H9 (cell line): ENCODE measurements around the gene ELAVL1. TPM values are rescaled to one million over a fixed set of nuclear protein-coding genes. Genes with fewer than 3 reads are reported as not detected.

Source experiments
- DNase-seq: peaks from one replicate; pipeline ENCODE4 v3.0.0-alpha.2; 2017
- H2AFZ ChIP-seq: one replicate; pipeline ENCODE4 v1.6.1; 2013; ENCODE audit warnings: mild to moderate bottlenecking, low read length, control low read depth, moderate library complexity
- H2AK5ac ChIP-seq: 2 replicates; pipeline ENCODE4 v1.6.1; 2013; ENCODE audit warnings: low read length, control low read depth, mixed read lengths; ENCODE audit not compliant: insufficient read length
- H2BK120ac ChIP-seq: one replicate; pipeline ENCODE4 v1.6.1; 2013; ENCODE audit warnings: low read depth, mild to moderate bottlenecking, low read length, control low read depth, inconsistent platforms; ENCODE audit not compliant: poor library complexity, severe bottlenecking
- H2BK12ac ChIP-seq: 2 replicates; pipeline ENCODE4 v1.6.1; 2013; ENCODE audit warnings: low read length, control low read depth, mixed read lengths, low read depth; ENCODE audit not compliant: insufficient read length
- H2BK15ac ChIP-seq: 2 replicates; pipeline ENCODE4 v1.6.1; 2013; ENCODE audit warnings: low read depth, low read length, control low read depth
- H2BK20ac ChIP-seq: one replicate; pipeline ENCODE4 v1.6.1; 2013; ENCODE audit warnings: low read depth, mild to moderate bottlenecking, low read length, control low read depth, inconsistent platforms; ENCODE audit not compliant: poor library complexity, severe bottlenecking
- H2BK5ac ChIP-seq: 2 replicates; pipeline ENCODE4 v1.6.1; 2013; ENCODE audit warnings: low read length, control low read depth, mixed read lengths; ENCODE audit not compliant: insufficient read length
- H3K14ac ChIP-seq: 2 replicates; pipeline ENCODE4 v1.6.1; 2013; ENCODE audit warnings: low read length, control low read depth; ENCODE audit not compliant: insufficient read depth
- H3K18ac ChIP-seq: 2 replicates; pipeline ENCODE4 v1.6.1; 2013; ENCODE audit warnings: low read depth, mild to moderate bottlenecking, mixed read lengths, low read length, control low read depth; ENCODE audit not compliant: insufficient read length
- H3K23ac ChIP-seq: 2 replicates; pipeline ENCODE4 v1.6.1; 2013; ENCODE audit warnings: low read length, control low read depth, mixed read lengths, low read depth; ENCODE audit not compliant: insufficient read length
- H3K23me2 ChIP-seq: 2 replicates; pipeline ENCODE4 v1.6.1; 2013; ENCODE audit warnings: low read depth, mild to moderate bottlenecking, mixed read lengths, low read length, control low read depth; ENCODE audit not compliant: insufficient read length, poor library complexity, severe bottlenecking
- H3K27ac ChIP-seq: 2 replicates; pipeline ENCODE4 v1.5.1; 2013; ENCODE audit warnings: low read length, control low read depth, mixed read lengths, low read depth; ENCODE audit not compliant: insufficient read length
- H3K27me3 ChIP-seq: 2 replicates; pipeline ENCODE4 v1.6.1; 2013; ENCODE audit warnings: low read length, control low read depth, inconsistent platforms; ENCODE audit not compliant: insufficient read depth
- H3K4ac ChIP-seq: 2 replicates; pipeline ENCODE4 v1.6.1; 2013; ENCODE audit warnings: low read depth, mild to moderate bottlenecking, control low read depth, inconsistent platforms, low read length, moderate library complexity
- H3K4me1 ChIP-seq: 2 replicates; pipeline ENCODE4 v1.6.1; 2013; ENCODE audit warnings: low read length, control low read depth, inconsistent platforms; ENCODE audit not compliant: insufficient read depth
- H3K4me2 ChIP-seq: 2 replicates; pipeline ENCODE4 v1.6.1; 2013; ENCODE audit warnings: low read length, control low read depth, mixed read lengths; ENCODE audit not compliant: insufficient read length, insufficient read depth
- H3K56ac ChIP-seq: 2 replicates; pipeline ENCODE4 v1.6.1; 2013; ENCODE audit warnings: low read depth, mild to moderate bottlenecking, mixed read lengths, low read length, control low read depth; ENCODE audit not compliant: insufficient read length
- H3K79me1 ChIP-seq: 2 replicates; pipeline ENCODE4 v1.6.1; 2013; ENCODE audit warnings: low read depth, mild to moderate bottlenecking, moderate library complexity, low read length, control low read depth, inconsistent platforms; ENCODE audit not compliant: insufficient read depth, poor library complexity, severe bottlenecking
- H3K79me2 ChIP-seq: 2 replicates; pipeline ENCODE4 v1.6.1; 2013; ENCODE audit warnings: low read length, control low read depth, inconsistent platforms; ENCODE audit not compliant: insufficient read depth
- H3K9ac ChIP-seq: 2 replicates; pipeline ENCODE4 v1.6.1; 2013; ENCODE audit warnings: low read length, control low read depth, mixed read lengths; ENCODE audit not compliant: insufficient read length; ENCODE audit errors: extremely low read depth
- H3K9me3 ChIP-seq: one replicate; pipeline ENCODE4 v1.6.1; 2013; ENCODE audit warnings: low read depth, low read length, inconsistent platforms; ENCODE audit not compliant: control insufficient read depth
- H3T11ph ChIP-seq: one replicate; pipeline ENCODE4 v1.6.1; 2013; ENCODE audit warnings: mild to moderate bottlenecking, low read length, control low read depth, inconsistent platforms
- H4K20me1 ChIP-seq: one replicate; pipeline ENCODE4 v1.6.1; 2013; ENCODE audit not compliant: control insufficient read depth, insufficient read length, insufficient read depth
- H4K5ac ChIP-seq: 2 replicates; pipeline ENCODE4 v1.6.1; 2013; ENCODE audit warnings: low read depth, mild to moderate bottlenecking, mixed read lengths, low read length, control low read depth; ENCODE audit not compliant: insufficient read length
- H4K8ac ChIP-seq: replicated peaks from 2 replicates; pipeline ENCODE4 v1.6.1; 2013; ENCODE audit warnings: low read length, control low read depth, mixed read lengths, low read depth; ENCODE audit not compliant: insufficient read length
- H4K91ac ChIP-seq: 2 replicates; pipeline ENCODE4 v1.6.1; 2013; ENCODE audit warnings: low read depth, mild to moderate bottlenecking, moderate library complexity, mixed read lengths, low read length, control low read depth; ENCODE audit not compliant: insufficient read length
- H3K27ac Mint-ChIP-seq, 3 experiments: 2 replicates in 2 of 3; 3 replicates in 1 of 3; pipeline ENCODE4 v1.8.0; 2020 to 2021; ENCODE audit warnings: mixed read lengths in 3 of 3, mild to moderate bottlenecking in 1 of 3, moderate library complexity in 1 of 3
- H3K27me3 Mint-ChIP-seq: 2 replicates; pipeline ENCODE4 v1.8.0; 2021; ENCODE audit warnings: low read depth, mild to moderate bottlenecking, moderate library complexity, mixed read lengths
- H3K36me3 Mint-ChIP-seq, 3 experiments: 2 replicates in 2 of 3; 3 replicates in 1 of 3; pipeline ENCODE4 v1.8.0; 2020 to 2021; ENCODE audit warnings: low read depth in 3 of 3, mixed read lengths in 3 of 3; ENCODE audit not compliant: insufficient read depth in 1 of 3
- H3K4me1 Mint-ChIP-seq, 2 experiments: 2 replicates each; pipeline ENCODE4 v1.8.0; 2020; ENCODE audit warnings: mixed read lengths in 2 of 2
- H3K4me3 Mint-ChIP-seq, 2 experiments: 2 replicates in 1 of 2; 3 replicates in 1 of 2; pipeline ENCODE4 v1.8.0; 2020 to 2021; ENCODE audit warnings: mild to moderate bottlenecking in 2 of 2, mixed read lengths in 2 of 2, moderate library complexity in 1 of 2
- H3K9me3 Mint-ChIP-seq, 2 experiments: 2 replicates in 1 of 2; 3 replicates in 1 of 2; pipeline ENCODE4 v1.8.0; 2020; ENCODE audit warnings: mild to moderate bottlenecking in 2 of 2, mixed read lengths in 2 of 2, moderate library complexity in 1 of 2
- WGBS: extraction: QIAGEN DNeasy Blood & Tissue Kit; methylation state at CpG from one replicate; pipeline ENCODE4 v1.1.7; 2013; ENCODE audit warnings: missing lambda C conversion rate, low lambda C conversion rate, mixed read lengths; ENCODE audit not compliant: insufficient read length; ENCODE audit errors: extremely low coverage; 5-methylcytosine and 5-hydroxymethylcytosine counted together
- total RNA-seq: library from RNA; stranded (reverse); gene quantifications from 2 replicates; pipeline ENCODE4 v1.2.1, GENCODE V29; 2021
- TF ChIP-seq, protein P1 (sequence below): fragments of 200-600 bp; sonication (generic); conservative IDR thresholded peaks from 3 replicates; pipeline ENCODE4 v1.8.0; 2021; ENCODE audit warnings: antibody characterized with exemption, mild to moderate bottlenecking

ELAVL1 gene
- total RNA-seq, 1 experiment from 2014 or later = 149 TPM

DNA sequence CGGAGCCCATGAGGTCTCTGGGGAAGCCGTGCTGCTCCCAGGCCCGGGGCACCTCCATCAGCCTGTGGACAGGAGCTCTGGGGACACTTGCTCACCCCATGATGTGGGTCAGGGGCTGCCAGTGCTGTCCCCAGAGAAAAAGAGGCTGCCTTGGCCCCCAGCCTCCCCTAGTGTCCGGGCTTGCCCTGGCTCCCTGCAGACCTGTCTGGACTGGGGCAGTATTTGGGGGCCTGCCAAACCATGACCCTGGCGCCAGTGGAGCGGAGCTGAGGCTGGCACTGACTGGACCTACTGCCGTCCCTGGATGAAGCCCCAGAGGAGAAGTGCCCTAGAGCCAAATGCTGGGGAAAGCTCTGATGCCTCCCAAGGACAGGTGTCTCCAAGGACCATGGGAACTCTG is 30.4 kb downstream of the ELAVL1 start:
- Histone ChIP-seq H3K79me2 (no peaks in the 10 kb centered on the region), H3K23ac (no peak overlapping the region), H4K91ac (no peak overlapping the region), H3K14ac (no peak overlapping the region), H2BK5ac (no peak overlapping the region), H3K9me3 (no peaks in the 10 kb centered on the region), H3K4me2 (no peak overlapping the region), H2BK12ac (no peak overlapping the region), H3K27me3 (no peaks in the 10 kb centered on the region), H3K9ac (no peak overlapping the region), H3K18ac (no peak overlapping the region), H3K23me2 (no peaks in the 10 kb centered on the region), H4K8ac (no peak overlapping the region), H2AK5ac (no peak overlapping the region), H3T11ph (no peak overlapping the region), H2BK15ac (no peak overlapping the region), H4K20me1 (no peaks in the 10 kb centered on the region), H2AFZ (no peak overlapping the region), H2BK120ac (no peak overlapping the region), H3K27ac (no peak overlapping the region), H3K79me1 (no peaks in the 10 kb centered on the region), H2BK20ac (no peak overlapping the region), H3K56ac (no peak overlapping the region), H3K4ac (no peak overlapping the region), H4K5ac (no peak overlapping the region), H3K4me1 (no peaks in the 10 kb centered on the region)
- Mint-ChIP-seq H3K4me1 (peaks cover 5 to 9% of the 10 kb centered on the region in 2 experiments; a peak in 3 of 4 replicates), H3K9me3 (no peaks in the 10 kb centered on the region), H3K27me3 (no peaks in the 10 kb centered on the region), H3K4me3 (no peak overlapping the region), H3K27ac (no peak overlapping the region), H3K36me3 (peaks cover 26 to 75% (median 61%) of the 10 kb centered on the region in 3 experiments)
- no peak for DNase-seq
- WGBS = no CpG with 5 or more reads among the region's 7 CpGs
- TF ChIP-seq, protein P1, sequence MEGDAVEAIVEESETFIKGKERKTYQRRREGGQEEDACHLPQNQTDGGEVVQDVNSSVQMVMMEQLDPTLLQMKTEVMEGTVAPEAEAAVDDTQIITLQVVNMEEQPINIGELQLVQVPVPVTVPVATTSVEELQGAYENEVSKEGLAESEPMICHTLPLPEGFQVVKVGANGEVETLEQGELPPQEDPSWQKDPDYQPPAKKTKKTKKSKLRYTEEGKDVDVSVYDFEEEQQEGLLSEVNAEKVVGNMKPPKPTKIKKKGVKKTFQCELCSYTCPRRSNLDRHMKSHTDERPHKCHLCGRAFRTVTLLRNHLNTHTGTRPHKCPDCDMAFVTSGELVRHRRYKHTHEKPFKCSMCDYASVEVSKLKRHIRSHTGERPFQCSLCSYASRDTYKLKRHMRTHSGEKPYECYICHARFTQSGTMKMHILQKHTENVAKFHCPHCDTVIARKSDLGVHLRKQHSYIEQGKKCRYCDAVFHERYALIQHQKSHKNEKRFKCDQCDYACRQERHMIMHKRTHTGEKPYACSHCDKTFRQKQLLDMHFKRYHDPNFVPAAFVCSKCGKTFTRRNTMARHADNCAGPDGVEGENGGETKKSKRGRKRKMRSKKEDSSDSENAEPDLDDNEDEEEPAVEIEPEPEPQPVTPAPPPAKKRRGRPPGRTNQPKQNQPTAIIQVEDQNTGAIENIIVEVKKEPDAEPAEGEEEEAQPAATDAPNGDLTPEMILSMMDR = no peak
